Fibroblast of skin of right biceps (primary cell): ENCODE data around the gene OLFML3.
"Not testable (repeated sequence)": the region's sequence is repeated elsewhere in the genome, so short reads cannot be mapped to it uniquely, and the experiment has no call there.

Source experiments
- DNase-seq: peaks from one replicate; pipeline ENCODE4 v3.0.0-alpha.2; 2013

OLFML3 gene, protein sequence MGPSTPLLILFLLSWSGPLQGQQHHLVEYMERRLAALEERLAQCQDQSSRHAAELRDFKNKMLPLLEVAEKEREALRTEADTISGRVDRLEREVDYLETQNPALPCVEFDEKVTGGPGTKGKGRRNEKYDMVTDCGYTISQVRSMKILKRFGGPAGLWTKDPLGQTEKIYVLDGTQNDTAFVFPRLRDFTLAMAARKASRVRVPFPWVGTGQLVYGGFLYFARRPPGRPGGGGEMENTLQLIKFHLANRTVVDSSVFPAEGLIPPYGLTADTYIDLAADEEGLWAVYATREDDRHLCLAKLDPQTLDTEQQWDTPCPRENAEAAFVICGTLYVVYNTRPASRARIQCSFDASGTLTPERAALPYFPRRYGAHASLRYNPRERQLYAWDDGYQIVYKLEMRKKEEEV

DNA sequence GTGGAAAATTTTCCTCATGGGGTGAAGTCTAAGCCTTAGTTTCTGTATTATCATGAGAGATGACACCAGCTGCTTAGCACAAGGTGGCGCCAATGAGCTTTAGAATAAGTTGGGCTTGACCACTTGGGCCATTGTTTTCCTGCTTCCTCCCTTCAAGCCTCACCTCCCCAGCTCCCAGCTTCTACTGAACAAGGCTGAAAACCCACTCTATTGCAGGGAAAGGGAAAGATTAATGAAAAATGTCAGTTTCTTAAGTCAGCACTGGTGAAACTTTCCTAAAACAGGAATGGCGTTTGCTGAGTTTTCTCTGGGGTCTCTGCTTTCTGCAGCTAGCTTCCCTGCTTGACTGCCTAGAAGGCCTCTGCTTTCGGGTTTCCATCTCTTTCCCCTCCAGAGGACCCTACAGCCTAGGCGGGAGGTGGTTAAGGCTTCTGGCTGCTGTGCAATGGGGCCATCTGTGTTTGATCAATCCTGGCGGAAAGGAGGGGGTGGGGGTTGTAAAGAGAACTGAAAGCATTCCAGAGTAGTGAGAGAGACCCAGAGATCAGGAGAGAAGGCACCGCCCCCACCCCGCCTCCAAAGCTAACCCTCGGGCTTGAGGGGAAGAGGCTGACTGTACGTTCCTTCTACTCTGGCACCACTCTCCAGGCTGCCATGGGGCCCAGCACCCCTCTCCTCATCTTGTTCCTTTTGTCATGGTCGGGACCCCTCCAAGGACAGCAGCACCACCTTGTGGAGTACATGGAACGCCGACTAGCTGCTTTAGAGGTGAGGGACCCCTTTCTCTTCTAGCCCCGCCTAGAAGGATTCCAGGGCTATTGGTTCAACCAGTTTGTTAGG, at the start of gene OLFML3:
Gene OLFML3 (plus strand): TSS at position 612 of the 840 bp plus-strand sequence. CDS start 43 bp downstream, at position 655.
- peak; percentile 99 for DNase-seq

DNA sequence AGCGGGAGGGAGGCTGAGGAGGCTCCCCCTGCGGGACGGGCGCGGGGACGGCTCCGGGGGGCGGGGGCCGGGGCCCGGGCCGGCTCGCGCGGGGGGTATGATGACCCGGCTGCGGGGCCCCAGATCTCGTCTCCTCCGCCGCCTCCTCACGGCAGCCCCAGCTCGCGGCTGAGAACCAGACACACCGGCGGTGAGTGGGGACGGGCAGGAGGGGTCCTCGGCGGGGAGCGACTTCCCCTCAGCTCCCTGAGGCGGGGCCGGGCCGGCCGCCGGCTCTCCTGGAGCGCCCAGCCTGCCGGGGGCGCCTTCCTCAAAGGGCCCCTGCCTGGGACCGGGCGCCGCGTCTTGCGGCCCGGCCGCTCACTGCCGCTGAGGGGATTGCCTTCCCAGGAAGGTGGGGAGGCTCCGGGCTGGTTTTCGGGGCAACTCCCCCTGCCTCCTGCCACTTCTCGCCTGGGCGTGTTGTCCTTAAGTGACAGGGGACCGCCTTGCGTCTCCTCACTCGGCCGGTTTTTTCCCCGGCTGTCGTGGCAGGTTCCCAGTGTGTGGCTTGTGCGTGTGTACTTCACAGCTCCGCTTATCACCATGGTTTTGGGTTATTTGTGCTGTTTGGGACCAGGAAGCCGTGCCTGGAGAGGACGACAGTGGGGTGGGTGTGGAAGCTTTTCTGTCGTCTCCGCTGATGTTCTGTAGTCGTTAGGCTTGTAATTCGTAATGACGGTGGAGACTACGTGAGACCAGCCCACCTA, 49.4 kb upstream of the OLFML3 start:
- peak; percentile 29 for DNase-seq

DNA sequence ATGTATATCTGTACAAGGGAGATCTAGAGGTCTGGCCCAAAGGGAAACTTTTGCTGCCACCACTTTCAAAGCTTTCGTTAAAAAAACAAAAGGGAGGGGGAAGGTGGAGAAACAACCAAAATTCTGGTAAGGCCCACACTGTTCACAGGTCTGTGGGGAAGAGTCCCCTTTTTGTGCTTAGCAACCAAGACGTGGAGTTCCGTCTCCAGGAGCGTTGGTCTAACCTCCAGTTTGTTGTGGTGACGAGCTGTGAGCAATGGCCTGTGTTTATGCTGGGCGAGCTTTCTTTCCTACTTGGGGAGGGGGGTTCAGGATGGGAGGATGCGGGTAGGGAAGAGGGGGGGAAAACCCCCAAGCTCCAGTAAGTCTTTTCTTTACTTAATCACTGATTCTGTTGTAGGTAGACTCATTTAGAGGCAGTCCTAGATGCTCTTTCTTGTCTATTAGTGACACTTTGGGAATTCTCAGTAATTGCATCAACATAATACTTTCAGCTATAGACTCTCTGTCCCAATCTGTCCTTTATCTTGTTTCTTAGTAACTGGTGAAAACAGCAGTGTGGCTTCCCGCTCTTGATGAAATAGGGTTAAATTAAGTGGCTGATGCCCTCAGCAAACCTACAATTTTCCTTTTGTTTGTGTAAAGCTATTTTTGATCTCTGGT, 48.6 kb upstream of the OLFML3 start:
- DNase-seq: peak; percentile 63

DNA sequence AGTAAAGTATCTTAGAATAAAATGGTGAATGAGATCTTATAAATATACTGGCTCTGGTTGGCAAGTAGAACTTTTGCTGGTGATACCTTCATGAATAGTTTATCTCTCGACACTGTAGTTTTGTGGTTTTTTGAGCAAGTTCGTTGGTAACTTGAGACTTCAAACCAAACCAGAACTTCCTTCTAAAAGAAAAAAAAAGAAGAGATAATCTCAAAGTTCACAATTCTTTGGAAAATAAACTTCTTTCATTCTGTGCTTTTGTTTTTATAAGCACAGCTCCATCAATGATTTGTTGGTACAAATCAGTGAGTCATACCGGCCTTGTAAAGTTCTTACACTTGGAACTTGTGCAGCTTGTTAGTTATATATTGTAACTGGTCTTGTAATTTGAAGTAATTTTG, 47.8 kb upstream of the OLFML3 start:
- DNase-seq: peak; percentile 30

DNA sequence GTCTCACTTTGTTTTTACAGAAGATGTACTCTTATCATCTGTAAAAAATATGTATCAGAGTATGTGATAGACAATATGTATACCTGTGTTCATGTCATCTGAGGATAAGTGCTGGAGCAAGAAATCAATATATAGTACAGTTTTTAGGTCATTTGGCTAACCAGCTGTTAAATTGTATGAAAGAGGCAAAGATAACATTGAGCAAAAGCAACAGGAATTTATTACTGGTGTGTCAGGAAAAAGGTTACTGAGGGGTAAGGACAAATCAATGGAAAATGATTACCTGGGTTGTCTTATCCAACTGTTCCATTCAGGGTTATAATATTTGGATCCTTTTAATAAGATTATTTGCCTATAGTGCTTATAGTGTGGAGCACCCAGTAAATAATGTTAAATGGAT, 45.3 kb upstream of the OLFML3 start:
- no peak for DNase-seq

DNA sequence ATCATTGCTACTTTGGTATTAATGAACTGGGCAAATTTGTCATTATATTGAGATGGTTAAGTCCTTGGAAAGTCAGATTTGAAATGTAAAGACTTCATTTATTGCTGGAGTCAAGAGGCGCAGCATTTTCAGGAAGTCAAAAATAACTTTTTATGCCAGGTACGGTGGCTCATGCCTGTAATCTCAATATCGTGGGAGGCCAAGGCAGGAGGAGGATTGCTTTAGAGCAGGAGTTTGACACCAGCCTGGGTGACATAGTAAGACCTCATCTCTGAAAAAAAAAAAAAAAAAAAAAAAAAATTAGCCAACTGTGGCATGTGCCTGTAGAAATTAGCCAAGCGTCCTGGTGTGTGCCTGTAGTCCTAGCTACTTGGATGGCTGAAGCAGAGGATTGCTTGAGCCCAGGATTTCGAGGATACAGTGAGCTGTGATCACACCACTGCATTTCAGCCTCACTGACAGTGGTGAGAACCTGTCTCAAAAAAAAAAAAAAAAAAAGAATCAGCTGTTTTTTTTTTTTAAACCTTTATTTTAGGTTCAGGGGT, 44.7 kb upstream of the OLFML3 start:
- DNase-seq: no peak

DNA sequence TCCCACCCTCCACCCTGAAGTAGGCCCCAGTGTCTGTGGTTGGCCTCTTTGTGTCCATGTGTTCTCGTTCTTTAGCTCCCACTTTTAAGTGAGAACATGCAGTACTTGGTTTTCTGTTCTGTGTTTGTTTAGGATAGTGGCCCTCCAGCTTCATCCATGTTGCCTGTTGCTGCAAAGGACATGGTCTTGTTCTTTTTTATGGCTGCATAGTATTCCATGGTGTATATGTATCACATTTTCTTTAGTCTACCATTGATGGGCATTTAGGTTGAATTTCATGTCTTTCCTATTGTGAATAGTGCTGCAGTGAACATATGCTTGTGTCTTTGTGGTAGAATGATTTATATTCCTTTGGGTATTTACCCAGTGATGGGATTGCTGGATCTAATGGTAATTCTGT, 44.1 kb upstream of the OLFML3 start:
- no peak for DNase-seq

DNA sequence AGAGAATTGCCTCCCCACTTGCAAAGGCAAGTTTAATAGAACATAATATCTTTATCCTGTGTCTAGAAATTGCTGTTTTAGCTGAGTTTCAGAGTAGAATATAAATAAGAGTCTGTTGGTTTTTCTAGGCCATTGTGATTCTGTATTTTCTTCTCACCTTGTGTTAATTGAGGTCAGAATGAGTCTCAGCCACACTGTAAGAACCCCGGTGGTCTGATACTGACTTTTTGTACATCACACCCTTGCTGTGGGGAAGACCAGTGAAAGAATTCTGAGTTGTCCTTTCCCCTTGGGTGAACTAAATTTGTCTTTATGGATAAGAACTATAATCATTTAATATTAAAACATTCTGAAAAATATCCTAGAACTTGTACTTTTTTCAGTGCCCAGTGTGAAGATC, 43.3 kb upstream of the OLFML3 start:
- DNase-seq: no peak

DNA sequence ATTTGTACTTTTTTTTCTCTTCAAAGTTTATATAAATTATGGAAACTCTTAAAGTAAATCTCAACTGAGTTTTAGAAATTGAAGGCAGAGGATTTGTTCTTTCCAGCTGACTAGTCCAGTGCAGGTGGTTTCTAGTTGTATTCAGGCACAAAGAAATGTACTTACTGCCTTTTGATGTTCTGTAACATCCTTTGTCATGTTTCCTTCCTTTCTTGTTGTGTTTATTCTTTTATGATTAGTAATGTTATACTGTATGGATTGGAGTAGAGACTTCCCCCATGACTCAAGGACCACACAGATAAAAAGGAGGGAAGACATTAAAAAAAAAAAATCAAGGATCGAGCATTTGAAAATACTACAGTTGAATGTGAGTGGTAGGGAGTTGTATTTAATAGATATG, 42.1 kb upstream of the OLFML3 start:
- DNase-seq: no peak

DNA sequence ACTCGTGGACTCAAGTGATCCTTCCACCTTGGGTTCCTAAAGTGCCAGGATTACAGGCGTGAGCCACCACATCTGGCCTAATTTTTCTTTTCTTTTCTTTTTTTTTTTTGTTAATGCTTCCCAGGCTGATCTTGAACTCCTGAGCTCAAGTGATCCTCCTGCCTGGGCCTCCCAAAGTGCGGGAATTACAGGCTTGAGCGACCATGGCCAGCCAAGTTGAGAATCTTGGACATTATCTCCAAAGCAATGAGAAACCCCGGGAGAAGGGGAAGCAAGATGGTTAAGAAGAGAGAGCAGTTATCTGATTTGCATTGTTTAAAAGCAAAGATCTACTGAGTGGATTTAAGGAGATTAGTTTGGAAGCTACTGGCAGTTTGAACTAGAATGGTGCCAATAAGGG, 41.1 kb upstream of the OLFML3 start:
- DNase-seq: no peak

DNA sequence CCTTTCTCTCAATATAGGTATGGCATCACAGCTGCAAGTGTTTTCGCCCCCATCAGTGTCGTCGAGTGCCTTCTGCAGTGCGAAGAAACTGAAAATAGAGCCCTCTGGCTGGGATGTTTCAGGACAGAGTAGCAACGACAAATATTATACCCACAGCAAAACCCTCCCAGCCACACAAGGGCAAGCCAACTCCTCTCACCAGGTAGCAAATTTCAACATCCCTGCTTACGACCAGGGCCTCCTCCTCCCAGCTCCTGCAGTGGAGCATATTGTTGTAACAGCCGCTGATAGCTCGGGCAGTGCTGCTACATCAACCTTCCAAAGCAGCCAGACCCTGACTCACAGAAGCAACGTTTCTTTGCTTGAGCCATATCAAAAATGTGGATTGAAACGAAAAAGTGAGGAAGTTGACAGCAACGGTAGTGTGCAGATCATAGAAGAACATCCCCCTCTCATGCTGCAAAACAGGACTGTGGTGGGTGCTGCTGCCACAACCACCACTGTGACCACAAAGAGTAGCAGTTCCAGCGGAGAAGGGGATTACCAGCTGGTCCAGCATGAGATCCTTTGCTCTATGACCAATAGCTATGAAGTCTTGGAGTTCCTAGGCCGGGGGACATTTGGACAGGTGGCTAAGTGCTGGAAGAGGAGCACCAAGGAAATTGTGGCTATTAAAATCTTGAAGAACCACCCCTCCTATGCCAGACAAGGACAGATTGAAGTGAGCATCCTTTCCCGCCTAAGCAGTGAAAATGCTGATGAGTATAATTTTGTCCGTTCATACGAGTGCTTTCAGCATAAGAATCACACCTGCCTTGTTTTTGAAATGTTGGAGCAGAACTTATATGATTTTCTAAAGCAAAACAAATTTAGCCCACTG, 38.7 kb upstream of the OLFML3 start:
- DNase-seq: no peak

DNA sequence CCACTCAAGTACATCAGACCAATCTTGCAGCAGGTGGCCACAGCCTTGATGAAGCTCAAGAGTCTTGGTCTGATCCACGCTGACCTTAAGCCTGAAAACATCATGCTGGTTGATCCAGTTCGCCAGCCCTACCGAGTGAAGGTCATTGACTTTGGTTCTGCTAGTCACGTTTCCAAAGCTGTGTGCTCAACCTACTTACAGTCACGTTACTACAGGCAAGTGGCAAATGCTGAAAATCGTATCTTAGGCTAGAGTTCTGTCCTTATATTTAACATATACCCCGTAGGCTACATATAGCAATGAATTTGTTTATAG, 38.1 kb upstream of the OLFML3 start:
- no peak for DNase-seq

DNA sequence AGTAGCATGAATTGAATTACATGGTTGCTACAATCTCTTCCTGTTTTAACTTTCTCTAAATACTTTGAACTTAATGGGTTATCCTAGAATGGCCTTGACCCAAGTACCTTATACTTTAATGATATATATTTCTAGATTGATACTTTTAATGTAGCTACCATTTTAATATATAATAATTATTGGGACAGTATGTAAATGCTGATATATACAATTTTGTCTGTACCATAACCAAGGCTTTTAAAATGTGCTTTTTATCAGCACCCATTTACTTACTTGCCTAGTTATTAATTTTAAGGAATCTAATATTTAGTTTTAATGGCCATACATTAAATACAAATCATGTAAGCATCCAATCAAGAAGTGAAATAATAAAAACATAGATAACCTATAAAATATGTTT, 36.7 kb upstream of the OLFML3 start:
- DNase-seq: no peak

DNA sequence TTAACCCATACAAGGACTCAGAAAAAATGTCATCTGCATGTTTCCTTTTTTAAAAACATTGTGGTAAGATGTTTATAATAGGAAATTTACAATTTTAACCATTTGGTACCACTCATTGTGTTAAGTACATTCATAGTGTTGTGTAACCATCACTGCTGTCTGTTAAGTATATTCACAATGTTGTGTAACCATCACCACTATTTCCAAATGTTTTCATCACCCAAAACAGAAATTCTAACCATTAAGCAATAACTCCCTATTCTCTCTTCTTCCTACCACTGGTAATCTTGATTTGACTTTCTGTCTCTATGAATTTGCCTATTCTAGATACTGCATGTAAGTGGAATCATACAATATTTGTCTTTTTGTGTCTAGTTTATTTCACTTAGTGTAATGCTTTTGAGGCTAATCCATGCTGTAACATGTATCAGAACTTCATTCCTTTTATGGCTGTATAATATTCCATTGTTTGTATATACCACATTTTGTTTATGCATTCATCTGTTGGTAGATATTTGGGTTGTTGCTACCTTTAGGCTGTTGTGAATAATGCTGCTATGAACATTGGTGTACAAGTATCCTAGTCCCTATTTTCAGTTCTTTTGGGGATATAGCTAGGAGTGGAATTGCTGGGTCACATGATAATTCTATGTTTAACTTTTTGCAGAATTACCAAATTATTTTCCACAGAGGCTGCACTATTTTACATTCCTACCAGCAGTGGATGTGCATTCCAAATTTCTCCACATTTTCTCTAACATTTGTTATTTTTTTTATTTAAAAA, 36.1 kb upstream of the OLFML3 start:
- DNase-seq: no peak

DNA sequence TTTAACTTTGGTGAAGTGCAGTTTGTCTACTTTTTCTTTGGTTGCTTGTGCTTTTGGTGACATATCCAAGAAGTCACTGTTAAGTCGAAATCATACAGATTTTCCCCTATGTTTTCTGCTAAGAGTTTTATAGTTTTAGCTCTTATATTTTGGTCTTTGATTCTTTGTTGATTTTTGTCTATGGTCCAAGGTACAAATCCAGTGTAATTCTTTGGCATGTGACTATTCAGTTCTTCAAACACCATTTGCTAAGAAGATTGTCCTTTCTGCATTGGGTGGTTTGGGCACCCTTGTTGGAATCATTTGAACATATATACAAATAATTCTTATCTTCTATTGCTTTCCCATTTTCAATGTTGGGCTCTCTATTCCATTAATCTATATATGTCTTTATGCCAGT, 33.9 kb upstream of the OLFML3 start:
- DNase-seq: no peak

DNA sequence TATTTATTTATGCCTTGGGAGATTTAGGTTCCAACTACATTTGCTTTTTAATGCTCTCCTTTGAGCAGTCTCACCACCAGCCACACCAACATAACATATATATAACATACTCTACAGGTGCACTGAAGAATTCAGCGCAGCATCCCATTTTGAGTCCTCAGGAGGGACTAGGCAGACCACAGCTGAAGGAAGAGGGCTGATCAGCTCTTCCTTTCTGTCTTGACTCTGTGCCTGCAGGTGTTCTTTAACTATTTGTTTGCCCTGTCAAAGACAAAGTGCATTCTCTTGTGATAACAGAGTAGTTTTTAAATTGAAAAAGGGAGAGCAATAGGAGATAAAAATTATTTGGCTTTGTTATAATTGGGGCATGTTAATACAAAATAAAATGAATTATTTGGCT, 33.2 kb upstream of the OLFML3 start:
- no peak for DNase-seq

DNA sequence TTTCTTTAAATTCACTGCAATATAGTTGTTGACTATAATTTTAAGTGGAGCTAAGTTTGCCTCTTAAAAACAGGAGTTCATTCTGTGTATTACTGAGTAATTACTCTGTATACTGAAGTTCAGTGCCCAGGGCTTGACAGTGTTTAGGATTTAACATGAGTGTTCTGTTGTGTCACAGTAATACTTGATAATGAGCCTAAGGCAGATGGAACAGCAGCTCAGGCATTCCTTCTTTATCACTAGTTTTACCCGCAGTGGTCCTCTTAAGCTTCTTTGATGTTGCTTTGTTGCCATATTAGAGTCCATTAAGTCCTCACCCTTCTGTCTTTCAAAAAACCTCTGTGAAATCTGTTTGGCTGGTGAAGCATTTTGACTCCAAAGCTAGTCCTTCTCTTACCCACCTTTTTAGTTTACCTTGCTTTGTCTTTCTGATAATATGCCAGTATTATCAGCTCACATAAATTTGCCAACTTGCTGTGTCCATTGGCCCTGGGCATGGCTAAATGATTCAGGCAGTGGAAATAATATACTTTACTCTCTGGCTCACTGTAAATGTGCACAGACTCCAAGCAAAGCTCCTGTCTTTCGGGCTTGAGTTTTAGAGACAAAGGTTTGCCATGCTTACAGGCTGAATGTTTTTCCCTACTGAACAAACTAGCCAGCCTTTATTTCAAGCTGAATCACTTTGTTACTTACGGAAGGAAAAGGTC, 32.4 kb upstream of the OLFML3 start:
- no peak for DNase-seq

DNA sequence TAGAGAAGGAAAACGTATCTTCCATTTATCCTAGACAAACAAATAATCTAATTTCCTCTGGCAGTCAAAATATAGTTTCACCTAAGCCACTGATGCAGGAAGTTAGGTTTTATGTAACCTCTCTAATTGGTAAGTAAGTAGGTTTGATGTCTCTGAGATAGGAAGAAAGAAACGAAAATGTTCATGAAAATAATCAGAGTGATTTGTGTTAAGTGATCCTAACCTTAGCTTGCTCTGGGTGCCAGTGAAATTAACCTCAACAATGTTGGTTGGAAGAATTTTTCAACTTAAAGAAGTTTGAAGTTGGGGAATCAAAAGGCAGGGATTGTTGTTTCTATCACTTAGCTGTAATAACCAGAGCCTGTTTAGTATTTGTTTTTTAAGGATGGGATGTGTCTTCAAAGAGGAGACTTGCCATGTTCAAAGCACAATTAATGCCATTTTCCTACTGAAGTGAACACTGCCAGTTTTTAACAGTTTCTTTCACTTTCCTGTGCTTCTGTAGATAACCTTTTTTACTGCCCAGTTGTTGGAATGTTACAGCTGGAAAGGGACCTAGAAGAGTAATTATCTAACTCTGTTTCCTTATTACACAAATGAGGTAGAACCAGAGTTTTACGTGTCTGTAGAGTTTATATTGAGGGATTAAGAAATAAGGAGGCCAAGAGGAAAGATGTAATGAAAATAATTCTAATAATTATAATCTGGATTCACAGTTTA, 31.7 kb upstream of the OLFML3 start:
- no peak for DNase-seq

DNA sequence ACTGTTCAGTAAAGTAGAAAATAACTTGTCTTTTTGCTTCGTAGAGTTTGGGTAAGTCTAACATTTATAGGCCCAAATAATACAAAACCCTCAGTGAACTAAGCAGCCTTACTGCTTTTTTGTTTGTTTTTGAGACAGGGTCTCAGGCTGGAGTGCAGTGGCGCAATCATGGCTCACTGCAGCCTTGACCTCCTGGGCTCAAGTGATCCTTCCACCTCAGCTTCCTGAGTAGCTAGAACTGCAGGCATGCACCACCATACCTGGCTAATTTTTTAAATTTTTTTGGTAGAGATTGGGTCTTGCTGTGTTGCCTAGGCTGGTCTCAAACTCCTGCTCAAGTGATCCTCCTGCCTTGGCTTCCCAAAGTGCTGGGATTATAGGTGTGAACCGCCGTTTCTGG, 31.1 kb upstream of the OLFML3 start:
- not testable (repeated sequence) for DNase-seq

DNA sequence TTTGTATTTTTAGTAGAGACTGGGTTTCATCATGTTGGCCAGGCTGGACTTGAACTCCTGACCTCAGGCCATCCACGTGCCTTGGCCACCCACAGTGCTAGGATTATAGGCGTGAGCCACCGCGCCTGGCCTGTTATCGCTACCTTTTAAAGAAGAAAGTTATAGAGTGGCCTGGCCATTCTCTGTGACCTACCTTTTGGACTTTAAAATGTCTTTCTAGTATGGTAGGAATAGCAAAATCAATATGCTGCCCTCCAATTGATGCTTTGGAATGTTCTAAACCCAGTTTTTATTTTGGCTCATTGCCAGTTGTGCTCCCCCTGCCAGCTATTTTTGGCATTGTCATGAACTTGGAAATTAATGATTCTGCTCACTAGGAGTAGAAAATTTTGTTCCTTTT, 30.3 kb upstream of the OLFML3 start:
- DNase-seq: peak; percentile 15
